Stomach smooth muscle (tissue), 2 donors: ENCODE results near the gene JPT2.

ENCODE experiments used
- H3K27ac ChIP-seq: one replicate; pipeline ENCODE4 v1.7.0; 2013; ENCODE audit warnings: mild to moderate bottlenecking, low read length, inconsistent platforms
- H3K27me3 ChIP-seq, 2 donors: one replicate each; pipeline ENCODE4 v1.7.0; 2013; ENCODE audit warnings: low read length in 2 of 2; ENCODE audit not compliant: insufficient read depth in 2 of 2, control insufficient read depth in 1 of 2
- H3K36me3 ChIP-seq, 2 donors: one replicate each; pipeline ENCODE4 v1.7.0; 2013; ENCODE audit warnings: low read length in 2 of 2; ENCODE audit not compliant: control insufficient read depth in 2 of 2, insufficient read depth in 2 of 2
- H3K4me1 ChIP-seq: one replicate; pipeline ENCODE4 v1.7.0; 2013; ENCODE audit warnings: low read length; ENCODE audit not compliant: control insufficient read depth, insufficient read depth
- H3K4me3 ChIP-seq, 2 donors: one replicate each; pipeline ENCODE4 v1.7.0; 2013; ENCODE audit warnings: low read length in 2 of 2
- H3K9ac ChIP-seq, 2 donors: one replicate each; pipeline ENCODE4 v1.7.0; 2013; ENCODE audit warnings: low read length in 2 of 2, mild to moderate bottlenecking in 1 of 2
- H3K9me3 ChIP-seq, 2 donors: one replicate each; pipeline ENCODE4 v1.7.0; 2013; ENCODE audit warnings: low read length in 2 of 2; ENCODE audit not compliant: control insufficient read depth in 2 of 2
- donor health status: healthy.
- donor health status: Pancreatic carcinoma.

Gene JPT2

DNA sequence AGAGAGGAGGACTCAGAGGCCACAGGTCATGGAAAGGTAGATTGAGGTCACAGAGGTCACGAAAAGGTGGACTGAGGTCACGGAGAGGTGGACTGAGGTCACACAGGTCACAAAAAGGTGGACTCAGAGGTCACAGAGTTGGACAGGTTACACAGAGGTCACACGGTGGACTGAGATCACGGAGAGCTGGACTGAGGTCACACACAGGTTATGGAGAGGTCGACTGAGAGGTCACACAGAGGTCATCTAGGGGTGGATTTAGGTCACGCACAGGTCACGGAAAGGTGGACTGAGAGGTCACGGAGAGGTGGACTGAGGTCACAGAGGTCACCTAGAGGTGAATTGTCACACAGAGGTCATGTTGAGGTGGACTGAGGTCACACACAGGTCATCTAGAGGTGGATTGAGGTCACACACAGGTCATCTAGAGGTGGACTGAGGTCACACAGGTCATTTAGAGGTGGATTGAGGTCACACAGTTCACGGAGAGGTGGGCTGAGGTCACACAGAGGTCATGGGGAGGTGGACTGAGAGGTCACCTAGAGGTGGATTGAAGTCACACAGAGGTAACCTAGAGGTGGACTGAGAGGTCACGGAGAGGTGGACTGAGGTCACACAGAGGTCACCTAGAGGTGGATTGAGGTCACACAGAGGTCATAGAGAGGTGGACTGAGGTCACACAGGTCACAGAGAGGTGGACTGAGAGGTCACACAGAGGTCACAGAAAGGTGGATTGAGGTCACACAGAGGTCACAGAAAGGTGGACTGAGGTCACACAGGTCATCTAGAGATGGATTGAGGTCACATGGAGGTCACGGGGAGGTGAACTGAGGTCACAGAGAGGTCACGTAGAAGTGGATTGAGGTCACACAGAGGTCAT, 26.7 kb upstream of the JPT2 start:
- no peaks in the 10 kb centered on the region for H3K9me3 ChIP-seq
- no peak overlapping the region for H3K27ac ChIP-seq
- no peaks in the 10 kb centered on the region for H3K4me1 ChIP-seq
- no peak overlapping the region for H3K9ac ChIP-seq
- H3K36me3 ChIP-seq, result peaks cover 27 to 43% of the 10 kb centered on the region in 2 donors
- H3K4me3 ChIP-seq, result no peak overlapping the region
- H3K27me3 ChIP-seq, result no peaks in the 10 kb centered on the region

DNA sequence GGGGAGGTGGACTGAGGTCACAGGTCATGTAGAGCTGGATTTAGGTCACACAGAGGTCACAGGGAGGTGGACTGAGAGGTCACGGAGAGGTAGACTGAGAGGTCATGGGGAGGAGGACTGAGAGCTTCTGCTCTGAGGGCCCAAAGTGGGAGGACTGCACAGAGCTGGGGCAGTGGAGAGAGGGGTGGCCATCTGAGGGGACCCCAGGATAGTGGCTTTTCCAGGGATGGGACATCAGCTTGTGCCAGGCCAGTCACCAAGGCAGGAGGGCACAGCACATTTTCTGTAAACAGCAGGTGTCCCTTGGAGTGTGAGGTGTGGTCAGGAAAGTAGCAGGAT, 26.1 kb upstream of the JPT2 start:
- H3K9me3 ChIP-seq, result no peaks in the 10 kb centered on the region
- H3K4me1 ChIP-seq, result no peaks in the 10 kb centered on the region
- no peak overlapping the region for H3K27ac ChIP-seq
- peaks cover 27 to 48% of the 10 kb centered on the region in 2 donors for H3K36me3 ChIP-seq
- H3K4me3 ChIP-seq, result no peak overlapping the region
- H3K27me3 ChIP-seq, result no peaks in the 10 kb centered on the region
- no peak overlapping the region for H3K9ac ChIP-seq

GRCh38 chr16:1653023-1653422, 25.1 kb upstream of the JPT2 start:
- no peaks in the 10 kb centered on the region for H3K9me3 ChIP-seq
- no peak overlapping the region for H3K4me3 ChIP-seq
- no peaks in the 10 kb centered on the region for H3K27me3 ChIP-seq
- no peaks in the 10 kb centered on the region for H3K4me1 ChIP-seq
- no peak overlapping the region for H3K27ac ChIP-seq
- no peak overlapping the region for H3K9ac ChIP-seq
- peaks cover 27 to 56% of the 10 kb centered on the region in 2 donors for H3K36me3 ChIP-seq

GRCh38 chr16:1654505-1655268, 23.4 kb upstream of the JPT2 start:
- Histone ChIP-seq H3K9ac (no peak overlapping the region), H3K27ac (no peak overlapping the region), H3K4me1 (no peaks in the 10 kb centered on the region), H3K27me3 (no peaks in the 10 kb centered on the region), H3K9me3 (no peaks in the 10 kb centered on the region), H3K4me3 (no peak overlapping the region), H3K36me3 (peaks cover 29 to 60% of the 10 kb centered on the region in 2 donors)

GRCh38 chr16:1655269-1655807, 22.7 kb upstream of the JPT2 start:
- Histone ChIP-seq H3K9ac (no peak overlapping the region), H3K4me1 (no peaks in the 10 kb centered on the region), H3K36me3 (peaks cover 35 to 67% of the 10 kb centered on the region in 2 donors), H3K27ac (no peak overlapping the region), H3K27me3 (no peaks in the 10 kb centered on the region), H3K9me3 (no peaks in the 10 kb centered on the region), H3K4me3 (no peak overlapping the region)

DNA sequence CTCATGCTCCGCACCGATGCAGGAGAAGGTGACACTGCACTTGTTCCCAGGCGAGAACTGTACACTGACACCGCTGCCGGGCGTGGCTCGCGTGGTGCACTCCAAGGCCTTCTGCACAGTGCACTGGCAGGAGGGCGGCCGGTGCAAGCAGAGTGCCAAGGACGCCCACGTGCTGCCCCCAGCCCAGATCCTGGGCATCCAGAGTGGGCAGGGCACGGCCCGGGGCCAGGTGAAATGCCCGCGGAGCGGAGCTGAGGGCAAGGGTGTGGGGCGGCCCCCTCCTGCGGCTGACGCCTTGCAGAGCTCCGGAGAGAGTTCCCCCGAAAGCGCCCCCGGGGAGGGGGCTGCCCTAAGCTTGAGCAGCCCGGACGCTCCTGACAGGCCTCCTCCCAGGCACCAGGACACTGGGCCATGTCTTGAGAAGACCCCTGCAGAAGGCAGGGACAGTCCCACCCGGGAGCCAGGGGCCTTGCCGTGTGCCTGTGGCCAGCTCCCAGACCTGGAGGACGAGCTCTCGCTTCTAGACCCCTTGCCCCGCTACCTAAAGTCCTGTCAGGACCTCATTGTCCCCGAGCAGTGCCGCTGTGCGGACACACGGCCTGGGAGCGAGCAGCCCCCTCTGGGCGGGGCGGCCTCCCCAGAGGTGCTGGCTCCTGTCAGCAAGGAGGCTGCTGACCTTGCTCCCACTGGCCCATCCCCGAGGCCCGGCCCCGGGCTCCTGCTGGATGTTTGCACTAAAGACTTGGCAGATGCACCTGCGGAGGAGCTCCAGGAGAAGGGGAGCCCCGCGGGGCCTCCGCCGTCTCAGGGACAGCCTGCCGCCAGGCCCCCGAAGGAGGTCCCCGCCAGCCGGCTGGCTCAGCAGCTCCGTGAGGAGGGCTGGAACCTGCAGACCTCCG, 21.9 kb upstream of the JPT2 start:
- Histone ChIP-seq H3K4me3 (no peak overlapping the region), H3K9me3 (no peaks in the 10 kb centered on the region), H3K27me3 (no peaks in the 10 kb centered on the region), H3K9ac (no peak overlapping the region), H3K36me3 (peaks cover 40 to 63% of the 10 kb centered on the region in 2 donors), H3K4me1 (no peaks in the 10 kb centered on the region), H3K27ac (no peak overlapping the region)

DNA sequence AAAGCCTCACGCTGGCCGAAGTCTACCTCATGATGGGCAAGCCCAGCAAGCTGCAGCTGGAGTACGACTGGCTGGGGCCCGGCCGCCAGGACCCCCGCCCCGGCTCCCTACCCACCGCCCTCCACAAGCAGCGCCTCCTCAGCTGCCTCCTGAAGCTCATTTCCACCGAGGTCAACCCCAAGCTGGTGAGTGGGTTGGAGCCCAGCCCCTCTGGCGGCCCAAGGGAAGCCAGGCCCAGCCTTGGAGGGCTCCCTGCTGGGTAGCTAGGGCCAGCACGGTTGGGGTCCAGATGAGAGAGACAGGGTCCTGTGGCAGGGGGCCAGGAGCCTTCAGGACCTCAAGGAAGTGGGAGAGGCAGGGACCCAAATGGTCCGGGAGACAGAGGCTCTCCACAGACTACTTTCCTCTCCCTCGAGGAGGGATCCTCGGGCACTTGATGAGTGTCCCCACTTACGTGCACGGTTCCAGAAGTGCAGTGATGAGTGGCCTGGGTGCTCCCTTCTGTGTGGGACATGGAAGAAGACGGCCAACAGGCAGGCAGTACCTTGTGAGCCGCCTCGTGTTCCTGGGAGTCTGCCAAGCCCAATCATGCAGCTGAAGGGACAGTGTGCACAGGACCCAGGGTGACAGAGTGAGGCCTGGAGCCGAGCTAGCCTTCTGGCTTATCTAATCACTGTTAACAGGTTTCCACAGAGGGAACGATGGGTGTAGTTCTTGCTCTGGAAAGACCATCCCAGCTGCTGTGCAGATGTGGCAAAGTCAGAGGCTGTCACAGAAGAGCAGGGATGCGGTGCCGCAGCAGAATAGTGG, 21.1 kb upstream of the JPT2 start:
- Histone ChIP-seq H3K36me3 (peaks cover 37 to 62% of the 10 kb centered on the region in 2 donors), H3K4me1 (no peaks in the 10 kb centered on the region), H3K4me3 (no peak overlapping the region), H3K27me3 (no peaks in the 10 kb centered on the region), H3K9ac (no peak overlapping the region), H3K9me3 (no peaks in the 10 kb centered on the region), H3K27ac (no peak overlapping the region)

- no peaks in the 10 kb centered on the region for H3K27me3 ChIP-seq
- H3K4me3 ChIP-seq, result no peak overlapping the region
- H3K36me3 ChIP-seq, result peaks cover 40 to 63% of the 10 kb centered on the region in 2 donors
- no peaks in the 10 kb centered on the region for H3K4me1 ChIP-seq
- no peak overlapping the region for H3K27ac ChIP-seq
- no peak overlapping the region for H3K9ac ChIP-seq
- no peaks in the 10 kb centered on the region for H3K9me3 ChIP-seq
Observed at GRCh38 chr16:1657841-1658240, 20.2 kb upstream of the JPT2 start.

GRCh38 chr16:1659031-1659430, 19.0 kb upstream of the JPT2 start:
- Histone ChIP-seq H3K27me3 (no peaks in the 10 kb centered on the region), H3K9ac (no peak overlapping the region), H3K9me3 (no peaks in the 10 kb centered on the region), H3K27ac (no peak overlapping the region), H3K36me3 (peaks cover 41 to 67% of the 10 kb centered on the region in 2 donors), H3K4me1 (no peaks in the 10 kb centered on the region), H3K4me3 (no peak overlapping the region)
